GM18867 (cell line): ENCODE data around the gene NABP2.
"Not testable (repeated sequence)": the region's sequence is repeated elsewhere in the genome, so short reads cannot be mapped to it uniquely, and the experiment has no call there.

Experiments used
- ATAC-seq: cut with Tn5 transposase; IDR thresholded peaks from one replicate; pipeline ENCODE4 v1.9.1; 2021; ENCODE audit warnings: mild to moderate bottlenecking, moderate library complexity; ENCODE audit not compliant: unreplicated experiment

Gene NABP2

DNA sequence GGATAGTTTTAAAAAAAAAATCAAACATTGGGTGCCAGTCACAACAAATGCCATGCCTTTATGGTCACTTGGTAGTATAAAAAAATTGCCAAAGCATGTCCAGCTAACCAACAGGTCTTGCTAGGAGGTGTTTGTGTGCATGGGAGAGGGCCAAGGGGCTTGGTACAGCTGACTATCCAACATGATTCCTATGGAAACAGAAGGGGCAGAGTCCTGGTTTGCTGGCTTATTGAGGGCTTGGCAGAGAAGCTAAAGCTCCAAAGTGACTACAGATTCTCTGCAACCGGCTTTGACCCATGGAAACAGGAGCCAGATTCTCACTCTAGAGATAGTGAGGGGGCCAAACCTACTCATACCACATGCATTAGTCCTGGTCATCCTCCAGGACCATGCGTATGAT is 48.3 kb downstream of the NABP2 start:
- ATAC-seq = not testable (repeated sequence)

DNA sequence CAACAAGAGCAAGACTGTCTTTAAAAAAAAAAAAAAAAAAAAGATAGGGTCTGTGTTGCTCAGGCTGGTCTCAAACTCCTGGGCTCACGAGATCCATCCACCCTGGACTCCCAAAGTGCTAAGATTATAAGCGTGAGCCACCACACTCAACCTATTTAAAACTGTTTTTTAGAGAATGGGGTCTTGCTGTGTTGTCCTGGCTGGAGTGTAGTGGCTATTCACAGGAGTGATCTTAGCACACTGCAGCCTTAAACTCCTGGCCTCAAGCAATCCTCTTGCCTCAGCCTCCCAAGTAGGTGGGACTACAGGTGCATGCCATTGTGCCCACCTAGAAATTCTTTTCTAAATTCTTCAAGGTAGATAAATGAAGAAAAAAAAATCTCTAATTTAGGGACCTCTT is 50.2 kb downstream of the NABP2 start:
- ATAC-seq = no peak

DNA sequence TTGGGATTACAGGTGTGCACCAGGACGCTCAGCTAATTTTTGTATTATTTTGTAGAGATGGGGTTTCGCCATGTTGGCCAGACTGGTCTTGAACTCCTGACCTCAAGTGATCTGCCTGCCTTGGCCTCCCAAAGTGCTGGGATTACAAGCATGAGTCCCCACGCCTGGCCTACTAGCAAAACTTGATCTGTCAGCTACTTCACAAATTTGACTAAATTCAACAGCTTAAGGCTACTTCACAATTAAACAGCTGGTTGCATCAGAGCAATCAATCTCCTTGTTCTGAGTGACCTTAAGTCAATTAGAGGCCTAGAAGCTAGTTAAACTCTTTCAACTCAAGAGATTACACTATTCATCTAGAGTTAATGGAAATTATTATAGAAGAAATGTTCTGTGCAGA is 54.8 kb downstream of the NABP2 start:
- ATAC-seq = no peak
